ENCODE measurements around the gene FMC1.

GRCh38 chr7:139365336-139365735 is 24.2 kb downstream of the FMC1 start:
- TF ChIP-seq CTCF (conservative IDR thresholded peaks at IDR 0.05 in 1 of 2, IDR thresholded peaks at IDR 0.05 in 1 of 2; ENCODE audit: extremely low read depth in 1 of 2, insufficient read depth in 1 of 2, low read depth in 1 of 2, low read length in 2 of 2), result no peak
- TF ChIP-seq EZH2 (IDR thresholded peaks at IDR 0.05; ENCODE audit: borderline replicate concordance, low read length), result no peak

Data from mammary epithelial cell (primary cell).